ENCODE data around the gene EPYC. TPM values are rescaled to one million over a fixed set of nuclear protein-coding genes. Genes with fewer than 3 reads are reported as not detected.

EPYC gene, protein sequence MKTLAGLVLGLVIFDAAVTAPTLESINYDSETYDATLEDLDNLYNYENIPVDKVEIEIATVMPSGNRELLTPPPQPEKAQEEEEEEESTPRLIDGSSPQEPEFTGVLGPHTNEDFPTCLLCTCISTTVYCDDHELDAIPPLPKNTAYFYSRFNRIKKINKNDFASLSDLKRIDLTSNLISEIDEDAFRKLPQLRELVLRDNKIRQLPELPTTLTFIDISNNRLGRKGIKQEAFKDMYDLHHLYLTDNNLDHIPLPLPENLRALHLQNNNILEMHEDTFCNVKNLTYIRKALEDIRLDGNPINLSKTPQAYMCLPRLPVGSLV
- total RNA-seq (not detected in 2 replicates), polyA plus RNA-seq (not detected in 2 replicates), polyA minus RNA-seq (not detected in 2 replicates)
- total RNA-seq (2013): not detected

DNA sequence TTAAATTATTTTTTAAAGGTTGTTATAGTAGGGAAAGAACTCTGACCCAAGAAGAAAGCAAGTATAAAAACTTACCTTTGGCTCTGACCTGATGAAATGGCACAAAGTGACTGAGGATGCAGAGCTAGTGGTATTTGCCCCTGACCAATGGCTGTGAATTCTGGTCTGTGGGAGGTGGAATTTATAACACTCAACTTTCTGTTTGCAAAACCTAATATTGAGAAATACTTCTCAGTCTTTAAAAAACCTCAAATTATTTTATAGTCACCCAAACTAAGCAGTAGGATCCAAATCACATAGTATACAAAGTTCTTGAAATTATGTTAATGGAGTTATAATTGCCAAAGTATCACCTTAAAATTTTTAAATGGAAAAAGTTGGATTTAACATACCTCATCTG, at the start of gene EPYC:
TSS of gene EPYC (minus strand) at position 101 of the 400 bp plus-strand sequence. CDS start 2,407 bp downstream, outside the sequence.
- intact Hi-C loops (cut with micrococcal nuclease): no loop called here
- Histone ChIP-seq H3K36me3 (replicated peaks in 1 of 2; ENCODE audit: control extremely low read depth in 1 of 2, control insufficient read depth in 1 of 2, extremely low read depth in 1 of 2, insufficient read depth in 2 of 2, low read length in 1 of 2) (no peaks in the 10 kb centered on the region), H3K4me1 (ENCODE audit: control insufficient read depth in 2 of 2, insufficient read depth in 2 of 2, low read length in 2 of 2) (no peaks in the 10 kb centered on the region), H4K20me1 (ENCODE audit: control insufficient read depth, insufficient read depth, low read length, poor library complexity, severe bottlenecking) (no peaks in the 10 kb centered on the region), H3K4me3 (ENCODE audit: control extremely low read depth in 1 of 5, extremely low read depth in 1 of 5, insufficient read depth in 1 of 5, low read depth in 2 of 5, low read length in 4 of 5) (no peak within 1 kb of the TSS), H3K27ac (ENCODE audit: low read length in 2 of 2) (no peak within 1 kb of the TSS), H2AFZ (ENCODE audit: insufficient read depth, low read depth, low read length, poor library complexity, severe bottlenecking) (no peak within 1 kb of the TSS), H3K27me3 (replicated peaks in 1 of 4; ENCODE audit: control extremely low read depth in 1 of 4, control insufficient read depth in 3 of 4, insufficient read depth in 4 of 4, low read length in 3 of 4) (no peaks in the 10 kb centered on the region), H3K9ac (ENCODE audit: low read length) (no peak within 1 kb of the TSS), H3K4me2 (replicated peaks; ENCODE audit: low read depth, low read length, poor library complexity, severe bottlenecking) (no peak within 1 kb of the TSS), H3K9me3 (ENCODE audit: control extremely low read depth in 1 of 3, control insufficient read depth in 2 of 3, insufficient read depth in 1 of 3, low read length in 2 of 3) (no peaks in the 10 kb centered on the region), H3K79me2 (ENCODE audit: control insufficient read depth, insufficient read depth, low read length) (no peaks in the 10 kb centered on the region)
- ChIA-PET CTCF (interaction anchor here (1.0 kb wide), 1 partner anchor 59 kb away, joined by 3 read pairs; no protein-coding TSS in a partner anchor), POLR2A (no interaction called here)
- Mint-ChIP-seq H3K27ac (no peak within 1 kb of the TSS), H3K4me3 (no peak within 1 kb of the TSS), H3K27me3 (peaks cover 13% of the 10 kb centered on the region), H3K9me3 (ENCODE audit: insufficient read depth) (no peaks in the 10 kb centered on the region), H3K4me1 (no peaks in the 10 kb centered on the region)
- ATAC-seq (ENCODE audit: low read depth) (no peak), DNase-seq (no peak)
- TF ChIP-seq, protein P1, sequence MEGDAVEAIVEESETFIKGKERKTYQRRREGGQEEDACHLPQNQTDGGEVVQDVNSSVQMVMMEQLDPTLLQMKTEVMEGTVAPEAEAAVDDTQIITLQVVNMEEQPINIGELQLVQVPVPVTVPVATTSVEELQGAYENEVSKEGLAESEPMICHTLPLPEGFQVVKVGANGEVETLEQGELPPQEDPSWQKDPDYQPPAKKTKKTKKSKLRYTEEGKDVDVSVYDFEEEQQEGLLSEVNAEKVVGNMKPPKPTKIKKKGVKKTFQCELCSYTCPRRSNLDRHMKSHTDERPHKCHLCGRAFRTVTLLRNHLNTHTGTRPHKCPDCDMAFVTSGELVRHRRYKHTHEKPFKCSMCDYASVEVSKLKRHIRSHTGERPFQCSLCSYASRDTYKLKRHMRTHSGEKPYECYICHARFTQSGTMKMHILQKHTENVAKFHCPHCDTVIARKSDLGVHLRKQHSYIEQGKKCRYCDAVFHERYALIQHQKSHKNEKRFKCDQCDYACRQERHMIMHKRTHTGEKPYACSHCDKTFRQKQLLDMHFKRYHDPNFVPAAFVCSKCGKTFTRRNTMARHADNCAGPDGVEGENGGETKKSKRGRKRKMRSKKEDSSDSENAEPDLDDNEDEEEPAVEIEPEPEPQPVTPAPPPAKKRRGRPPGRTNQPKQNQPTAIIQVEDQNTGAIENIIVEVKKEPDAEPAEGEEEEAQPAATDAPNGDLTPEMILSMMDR (IDR thresholded peaks at IDR 0.05): no peak
- no peak for TF ChIP-seq EZH2 (IDR thresholded peaks at IDR 0.05; ENCODE audit: borderline replicate concordance, insufficient read depth, low read depth, low read length, poor library complexity, severe bottlenecking)

DNA sequence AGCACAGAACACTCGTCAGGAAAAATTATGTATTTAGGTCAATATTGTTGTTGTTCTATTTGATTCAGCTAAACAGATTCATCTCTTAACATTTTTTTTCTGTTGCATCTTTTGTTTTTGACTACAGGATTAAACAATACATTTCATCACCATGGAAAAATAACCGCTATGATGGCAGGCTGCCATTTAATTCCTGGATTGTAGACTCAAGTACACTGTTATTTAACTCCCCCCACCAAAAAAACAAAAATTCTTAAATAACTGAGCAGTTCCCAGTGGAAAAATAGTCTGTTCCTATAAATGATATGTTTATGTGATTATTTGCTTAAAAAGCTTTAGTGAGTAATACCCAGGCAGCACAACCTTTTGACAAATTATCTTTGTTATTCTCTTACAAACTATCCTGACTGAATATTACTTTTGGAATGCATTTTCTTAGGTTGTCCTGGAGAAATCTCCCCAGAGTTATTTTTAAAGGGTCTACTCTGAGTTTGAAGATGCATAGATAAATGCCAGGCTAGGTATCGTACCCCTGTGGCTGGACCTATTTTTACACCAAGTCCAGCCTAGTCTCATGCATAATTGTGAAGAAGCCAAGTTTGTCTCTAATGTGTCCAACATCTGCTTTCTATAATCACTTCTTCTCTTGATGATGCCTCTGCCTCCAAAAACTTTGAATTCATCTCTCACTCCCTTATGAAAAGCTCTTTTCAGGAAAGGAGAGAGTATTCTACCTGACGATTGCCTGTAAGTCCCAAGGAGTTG, 49.4 kb upstream of the EPYC start:
- H3K4me3 Mint-ChIP-seq: no peak overlapping the region

More for the DNA sequence above, 49.4 kb upstream of the EPYC start:
- CTCF ChIA-PET: no interaction called here
- no peak for ATAC-seq (ENCODE audit: low read depth)
- H3K27me3 ChIP-seq (replicated peaks in 1 of 4; ENCODE audit: control extremely low read depth in 1 of 4, control insufficient read depth in 3 of 4, insufficient read depth in 4 of 4, low read length in 3 of 4): no peaks in the 10 kb centered on the region
- Mint-ChIP-seq H3K27me3 (peaks cover 7% of the 10 kb centered on the region), H3K9me3 (ENCODE audit: insufficient read depth) (no peaks in the 10 kb centered on the region), H3K4me1 (no peaks in the 10 kb centered on the region), H3K27ac (no peak overlapping the region)
- intact Hi-C loops (cut with micrococcal nuclease): no loop called here
- POLR2A ChIA-PET: no interaction called here
- no peak overlapping the region for H3K4me2 ChIP-seq (replicated peaks; ENCODE audit: low read depth, low read length, poor library complexity, severe bottlenecking)
- H2AFZ ChIP-seq (ENCODE audit: insufficient read depth, low read depth, low read length, poor library complexity, severe bottlenecking): no peak overlapping the region
- H3K9me3 ChIP-seq (ENCODE audit: control extremely low read depth in 1 of 3, control insufficient read depth in 2 of 3, insufficient read depth in 1 of 3, low read length in 2 of 3): no peaks in the 10 kb centered on the region
- WGBS (ENCODE audit: insufficient coverage): no CpG with 5 or more reads among the region's 4 CpGs
- H4K20me1 ChIP-seq (ENCODE audit: control insufficient read depth, insufficient read depth, low read length, poor library complexity, severe bottlenecking): no peaks in the 10 kb centered on the region
- H3K4me3 ChIP-seq (ENCODE audit: control extremely low read depth in 1 of 5, extremely low read depth in 1 of 5, insufficient read depth in 1 of 5, low read depth in 2 of 5, low read length in 4 of 5): no peak overlapping the region
- H3K9ac ChIP-seq (ENCODE audit: low read length): no peak overlapping the region
- no peak for DNase-seq
- no peaks in the 10 kb centered on the region for H3K4me1 ChIP-seq (ENCODE audit: control insufficient read depth in 2 of 2, insufficient read depth in 2 of 2, low read length in 2 of 2)
- no peaks in the 10 kb centered on the region for H3K79me2 ChIP-seq (ENCODE audit: control insufficient read depth, insufficient read depth, low read length)
- no peak for TF ChIP-seq EZH2 (IDR thresholded peaks at IDR 0.05; ENCODE audit: borderline replicate concordance, insufficient read depth, low read depth, low read length, poor library complexity, severe bottlenecking)
- TF ChIP-seq, protein P1 (IDR thresholded peaks at IDR 0.05): no peak
- no peak overlapping the region for H3K27ac ChIP-seq (ENCODE audit: low read length in 2 of 2)
- H3K36me3 ChIP-seq (replicated peaks in 1 of 2; ENCODE audit: control extremely low read depth in 1 of 2, control insufficient read depth in 1 of 2, extremely low read depth in 1 of 2, insufficient read depth in 2 of 2, low read length in 1 of 2): no peaks in the 10 kb centered on the region
